ENCODE results near the gene TMEM88.

- TF ChIP-seq ZNF747 (CRISPR knock-in tag; IDR thresholded peaks at IDR 0.05; ENCODE audit: borderline replicate concordance), result no peak
- no peak for TF ChIP-seq ZNF235 (CRISPR knock-in tag; IDR thresholded peaks at IDR 0.05; ENCODE audit: borderline replicate concordance)
- no peak for TF ChIP-seq TBP (CRISPR knock-in tag; IDR thresholded peaks at IDR 0.05)
- no peak for TF ChIP-seq MAFF (IDR thresholded peaks at IDR 0.05; ENCODE audit: low read depth, low read length)
- no peak for TF ChIP-seq EP300 (IDR thresholded peaks at IDR 0.05; ENCODE audit: low read depth in 2 of 2, low read length in 2 of 2)
- no peak for TF ChIP-seq EP300 (CRISPR knock-in tag; IDR thresholded peaks at IDR 0.05; ENCODE audit: borderline replicate concordance)
- TF ChIP-seq POLR2AphosphoS5 (IDR thresholded peaks at IDR 0.05; ENCODE audit: low read depth, low read length), result no peak
- no peak for TF ChIP-seq SCMH1 (CRISPR knock-in tag; IDR thresholded peaks at IDR 0.05; ENCODE audit: borderline replicate concordance)
- TF ChIP-seq MLX (CRISPR knock-in tag; IDR thresholded peaks at IDR 0.05), result no peak
Measured at GRCh38 chr17:7834542-7834956, 20.3 kb upstream of the TMEM88 start.

Data from HepG2 (cell line).